Mammary epithelial cell (primary cell): ENCODE measurements around the gene RASGRP1.

Experiments used
- EZH2 ChIP-seq: IDR thresholded peaks from 2 replicates; pipeline ENCODE4 v1.6.1; 2012; ENCODE audit warnings: low read length, inconsistent platforms, borderline replicate concordance
- TF ChIP-seq, protein P1 (sequence below), 2 donors: IDR thresholded peaks in 1 of 2; conservative IDR thresholded peaks in 1 of 2; 2 replicates each; pipeline ENCODE4 v1.5.1; 2011 to 2012; ENCODE audit warnings: inconsistent platforms in 2 of 2, low read length in 2 of 2, mild to moderate bottlenecking in 2 of 2, control low read depth in 1 of 2, low read depth in 1 of 2; ENCODE audit not compliant: insufficient read depth in 1 of 2; ENCODE audit errors: extremely low read depth in 1 of 2

GRCh38 chr15:38589502-38589901, 24.9 kb upstream of the RASGRP1 start:
- TF ChIP-seq, protein P1, sequence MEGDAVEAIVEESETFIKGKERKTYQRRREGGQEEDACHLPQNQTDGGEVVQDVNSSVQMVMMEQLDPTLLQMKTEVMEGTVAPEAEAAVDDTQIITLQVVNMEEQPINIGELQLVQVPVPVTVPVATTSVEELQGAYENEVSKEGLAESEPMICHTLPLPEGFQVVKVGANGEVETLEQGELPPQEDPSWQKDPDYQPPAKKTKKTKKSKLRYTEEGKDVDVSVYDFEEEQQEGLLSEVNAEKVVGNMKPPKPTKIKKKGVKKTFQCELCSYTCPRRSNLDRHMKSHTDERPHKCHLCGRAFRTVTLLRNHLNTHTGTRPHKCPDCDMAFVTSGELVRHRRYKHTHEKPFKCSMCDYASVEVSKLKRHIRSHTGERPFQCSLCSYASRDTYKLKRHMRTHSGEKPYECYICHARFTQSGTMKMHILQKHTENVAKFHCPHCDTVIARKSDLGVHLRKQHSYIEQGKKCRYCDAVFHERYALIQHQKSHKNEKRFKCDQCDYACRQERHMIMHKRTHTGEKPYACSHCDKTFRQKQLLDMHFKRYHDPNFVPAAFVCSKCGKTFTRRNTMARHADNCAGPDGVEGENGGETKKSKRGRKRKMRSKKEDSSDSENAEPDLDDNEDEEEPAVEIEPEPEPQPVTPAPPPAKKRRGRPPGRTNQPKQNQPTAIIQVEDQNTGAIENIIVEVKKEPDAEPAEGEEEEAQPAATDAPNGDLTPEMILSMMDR (conservative IDR thresholded peaks at IDR 0.05 in 1 of 2, IDR thresholded peaks at IDR 0.05 in 1 of 2; ENCODE audit: extremely low read depth in 1 of 2, insufficient read depth in 1 of 2, low read depth in 1 of 2, low read length in 2 of 2) = no peak
- TF ChIP-seq EZH2 = no peak
